Spleen (tissue), 7 donors: ENCODE results near the gene MFN2.
"Not testable (repeated sequence)": the region's sequence is repeated elsewhere in the genome, so short reads cannot be mapped to it uniquely, and the experiment has no call there.

ENCODE experiments used
- POLR2A ChIP-seq, 3 donors: fragments of 450-650 bp; IDR thresholded peaks; one replicate each; pipeline ENCODE4 v1.5.1; 2017; ENCODE audit warnings: antibody characterized with exemption in 3 of 3, mild to moderate bottlenecking in 1 of 3
- TF ChIP-seq, protein P1 (sequence below), 11 experiments: fragments of 200-600 bp in 7 of 11; fragments of 450-650 bp in 4 of 11; sonication (generic) in 4 of 11; IDR thresholded peaks in 8 of 11; conservative IDR thresholded peaks in 3 of 11; 1 replicate in 7 of 11; 2 replicates in 4 of 11; pipeline versions ENCODE4 v1.4.0 to v1.8.0; 2016 to 2021; ENCODE audit warnings: antibody characterized with exemption in 11 of 11, inconsistent platforms in 4 of 11, mild to moderate bottlenecking in 1 of 11
- donor health status: DM: no; HTN: no; CAD: no; lungs with moderate emphysema.
- donor health status: DM: no; HTN: no; CAD: no.
- donor health status: DM: no; HTN: no; CAD: no.

GRCh38 chr1:11935733-11936132, 44.5 kb upstream of the MFN2 start:
- TF ChIP-seq, protein P1, sequence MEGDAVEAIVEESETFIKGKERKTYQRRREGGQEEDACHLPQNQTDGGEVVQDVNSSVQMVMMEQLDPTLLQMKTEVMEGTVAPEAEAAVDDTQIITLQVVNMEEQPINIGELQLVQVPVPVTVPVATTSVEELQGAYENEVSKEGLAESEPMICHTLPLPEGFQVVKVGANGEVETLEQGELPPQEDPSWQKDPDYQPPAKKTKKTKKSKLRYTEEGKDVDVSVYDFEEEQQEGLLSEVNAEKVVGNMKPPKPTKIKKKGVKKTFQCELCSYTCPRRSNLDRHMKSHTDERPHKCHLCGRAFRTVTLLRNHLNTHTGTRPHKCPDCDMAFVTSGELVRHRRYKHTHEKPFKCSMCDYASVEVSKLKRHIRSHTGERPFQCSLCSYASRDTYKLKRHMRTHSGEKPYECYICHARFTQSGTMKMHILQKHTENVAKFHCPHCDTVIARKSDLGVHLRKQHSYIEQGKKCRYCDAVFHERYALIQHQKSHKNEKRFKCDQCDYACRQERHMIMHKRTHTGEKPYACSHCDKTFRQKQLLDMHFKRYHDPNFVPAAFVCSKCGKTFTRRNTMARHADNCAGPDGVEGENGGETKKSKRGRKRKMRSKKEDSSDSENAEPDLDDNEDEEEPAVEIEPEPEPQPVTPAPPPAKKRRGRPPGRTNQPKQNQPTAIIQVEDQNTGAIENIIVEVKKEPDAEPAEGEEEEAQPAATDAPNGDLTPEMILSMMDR (IDR thresholded peaks at IDR 0.05 in 8 of 11, conservative IDR thresholded peaks at IDR 0.05 in 3 of 11): not testable (repeated sequence)
- TF ChIP-seq POLR2A (IDR thresholded peaks at IDR 0.05): not testable (repeated sequence)
